Mesothelial cell of epicardium (in vitro differentiated cells): ENCODE data around the gene NEU2. TPM values are rescaled to one million over a fixed set of nuclear protein-coding genes. Genes with fewer than 3 reads are reported as not detected.

Source experiments
- DNase-seq, 2 experiments: peaks; one replicate each; pipeline ENCODE4 v3.0.0; 2021; ENCODE audit warnings: low spot score in 2 of 2; ENCODE audit not compliant: unreplicated experiment in 2 of 2
- H3K27ac Mint-ChIP-seq: 2 replicates; pipeline ENCODE4 v1.8.0; 2021; ENCODE audit warnings: mixed read lengths
- H3K27me3 Mint-ChIP-seq: 2 replicates; pipeline ENCODE4 v1.8.0; 2021; ENCODE audit warnings: low read depth, mixed read lengths
- H3K36me3 Mint-ChIP-seq: 2 replicates; pipeline ENCODE4 v1.8.0; 2021; ENCODE audit warnings: mixed read lengths
- H3K4me1 Mint-ChIP-seq: 2 replicates; pipeline ENCODE4 v1.8.0; 2021; ENCODE audit warnings: mixed read lengths
- H3K4me3 Mint-ChIP-seq: 2 replicates; pipeline ENCODE4 v1.8.0; 2021; ENCODE audit warnings: mild to moderate bottlenecking, moderate library complexity, mixed read lengths
- H3K9me3 Mint-ChIP-seq: 2 replicates; pipeline ENCODE4 v1.8.0; 2021; ENCODE audit warnings: mixed read lengths
- total RNA-seq: library from RNA; stranded (reverse); gene quantifications from 3 replicates; pipeline ENCODE4 v1.2.1, GENCODE V29; 2021
- TF ChIP-seq, protein P1 (sequence below): fragments of 200-600 bp; sonication (generic); IDR thresholded peaks from one replicate; pipeline ENCODE4 v1.5.0; 2021; ENCODE audit warnings: antibody characterized with exemption; ENCODE audit not compliant: unreplicated experiment

NEU2 gene
- total RNA-seq, 1 donor from 2014 or later = not detected

DNA sequence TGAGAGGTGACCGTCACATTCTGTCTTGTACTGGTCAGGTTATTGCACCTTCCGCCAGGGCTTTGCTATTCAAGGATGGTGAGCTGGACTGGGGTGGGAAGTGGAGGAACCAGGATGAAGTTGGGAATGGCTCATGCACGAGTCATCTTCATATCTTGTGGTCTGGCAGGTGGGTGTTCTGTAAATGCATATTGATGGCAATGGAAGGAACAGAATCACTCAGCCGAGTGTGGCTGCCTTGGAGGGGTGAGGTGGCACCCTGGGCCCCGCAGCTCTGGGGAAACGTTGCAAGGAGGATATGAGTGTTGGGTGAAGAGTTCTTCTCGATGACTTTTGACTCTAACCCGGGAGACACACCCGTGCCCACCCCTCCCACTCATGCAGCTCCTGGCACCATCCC is 1.2 kb downstream of the NEU2 start:
- H3K27ac Mint-ChIP-seq = no peak overlapping the region
- peaks cover 3% of the 10 kb centered on the region for H3K9me3 Mint-ChIP-seq
- H3K4me3 Mint-ChIP-seq = no peak overlapping the region
- TF ChIP-seq, protein P1, sequence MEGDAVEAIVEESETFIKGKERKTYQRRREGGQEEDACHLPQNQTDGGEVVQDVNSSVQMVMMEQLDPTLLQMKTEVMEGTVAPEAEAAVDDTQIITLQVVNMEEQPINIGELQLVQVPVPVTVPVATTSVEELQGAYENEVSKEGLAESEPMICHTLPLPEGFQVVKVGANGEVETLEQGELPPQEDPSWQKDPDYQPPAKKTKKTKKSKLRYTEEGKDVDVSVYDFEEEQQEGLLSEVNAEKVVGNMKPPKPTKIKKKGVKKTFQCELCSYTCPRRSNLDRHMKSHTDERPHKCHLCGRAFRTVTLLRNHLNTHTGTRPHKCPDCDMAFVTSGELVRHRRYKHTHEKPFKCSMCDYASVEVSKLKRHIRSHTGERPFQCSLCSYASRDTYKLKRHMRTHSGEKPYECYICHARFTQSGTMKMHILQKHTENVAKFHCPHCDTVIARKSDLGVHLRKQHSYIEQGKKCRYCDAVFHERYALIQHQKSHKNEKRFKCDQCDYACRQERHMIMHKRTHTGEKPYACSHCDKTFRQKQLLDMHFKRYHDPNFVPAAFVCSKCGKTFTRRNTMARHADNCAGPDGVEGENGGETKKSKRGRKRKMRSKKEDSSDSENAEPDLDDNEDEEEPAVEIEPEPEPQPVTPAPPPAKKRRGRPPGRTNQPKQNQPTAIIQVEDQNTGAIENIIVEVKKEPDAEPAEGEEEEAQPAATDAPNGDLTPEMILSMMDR = no peak
- peaks cover 5% of the 10 kb centered on the region for H3K4me1 Mint-ChIP-seq
- no peak for DNase-seq
- no peaks in the 10 kb centered on the region for H3K36me3 Mint-ChIP-seq
- no peaks in the 10 kb centered on the region for H3K27me3 Mint-ChIP-seq

DNA sequence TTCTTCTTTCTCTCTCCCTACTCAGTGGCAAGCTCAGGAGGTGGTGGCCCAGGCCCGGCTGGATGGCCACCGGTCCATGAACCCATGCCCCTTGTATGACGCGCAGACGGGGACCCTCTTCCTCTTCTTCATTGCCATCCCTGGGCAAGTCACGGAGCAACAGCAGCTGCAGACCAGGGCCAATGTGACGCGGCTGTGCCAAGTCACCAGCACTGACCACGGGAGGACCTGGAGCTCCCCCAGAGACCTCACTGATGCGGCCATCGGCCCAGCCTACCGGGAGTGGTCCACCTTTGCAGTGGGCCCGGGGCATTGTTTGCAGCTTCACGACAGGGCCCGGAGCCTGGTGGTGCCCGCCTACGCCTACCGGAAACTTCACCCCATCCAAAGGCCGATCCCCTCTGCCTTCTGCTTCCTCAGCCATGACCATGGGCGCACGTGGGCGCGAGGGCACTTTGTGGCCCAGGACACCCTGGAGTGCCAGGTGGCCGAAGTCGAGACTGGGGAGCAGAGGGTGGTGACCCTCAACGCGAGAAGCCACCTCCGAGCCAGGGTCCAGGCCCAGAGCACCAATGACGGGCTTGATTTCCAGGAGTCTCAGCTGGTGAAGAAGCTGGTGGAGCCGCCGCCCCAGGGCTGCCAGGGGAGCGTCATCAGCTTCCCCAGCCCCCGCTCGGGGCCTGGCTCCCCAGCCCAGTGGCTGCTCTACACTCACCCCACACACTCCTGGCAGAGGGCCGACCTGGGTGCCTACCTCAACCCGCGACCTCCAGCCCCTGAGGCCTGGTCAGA is 1.8 kb downstream of the NEU2 start:
- Mint-ChIP-seq H3K4me1 (peaks cover 5% of the 10 kb centered on the region), H3K9me3 (peaks cover 2% of the 10 kb centered on the region), H3K36me3 (no peaks in the 10 kb centered on the region), H3K4me3 (no peak overlapping the region), H3K27ac (no peak overlapping the region), H3K27me3 (no peaks in the 10 kb centered on the region)
- no peak for DNase-seq
- TF ChIP-seq, protein P1 = no peak

DNA sequence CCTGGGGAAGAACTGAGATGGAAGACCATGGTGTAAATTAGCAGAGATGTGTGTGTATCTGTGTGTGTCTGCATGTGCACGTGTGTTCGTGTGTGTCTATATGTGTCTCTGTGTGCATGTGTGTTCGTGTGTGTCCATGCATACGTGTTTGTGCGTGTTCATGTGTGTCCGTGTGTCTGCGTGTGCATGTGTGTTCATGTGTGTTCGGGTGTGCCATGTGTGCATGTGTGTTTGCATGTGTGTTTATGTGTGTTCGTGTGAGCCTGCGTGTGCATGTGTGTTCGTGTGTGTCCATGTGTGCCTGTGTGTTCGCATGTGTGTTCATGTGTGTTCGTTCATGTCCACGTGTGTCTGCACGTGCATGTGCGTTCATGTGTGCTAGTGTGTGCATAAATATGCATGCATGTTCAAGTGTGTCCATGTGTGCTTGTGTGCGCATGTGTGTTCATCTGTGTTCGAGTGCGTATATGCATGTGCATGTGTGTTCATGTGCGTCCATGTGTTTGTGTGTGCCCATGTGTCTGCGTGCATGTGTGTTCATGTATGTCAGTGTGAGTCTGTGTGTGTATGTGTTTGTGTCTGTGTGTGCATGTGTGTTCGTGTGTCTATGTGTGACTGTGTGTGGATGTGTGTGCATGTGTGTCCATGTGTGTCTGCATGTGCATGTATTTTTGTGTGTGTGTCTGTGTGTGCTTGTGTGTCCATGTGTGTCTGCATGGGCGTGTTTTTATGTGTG is 3.1 kb downstream of the NEU2 start:
- Mint-ChIP-seq H3K4me3 (no peak overlapping the region), H3K9me3 (no peaks in the 10 kb centered on the region), H3K27ac (no peak overlapping the region), H3K36me3 (no peaks in the 10 kb centered on the region), H3K27me3 (no peaks in the 10 kb centered on the region), H3K4me1 (peaks cover 5% of the 10 kb centered on the region)
- DNase-seq = no peak
- TF ChIP-seq, protein P1 = no peak

DNA sequence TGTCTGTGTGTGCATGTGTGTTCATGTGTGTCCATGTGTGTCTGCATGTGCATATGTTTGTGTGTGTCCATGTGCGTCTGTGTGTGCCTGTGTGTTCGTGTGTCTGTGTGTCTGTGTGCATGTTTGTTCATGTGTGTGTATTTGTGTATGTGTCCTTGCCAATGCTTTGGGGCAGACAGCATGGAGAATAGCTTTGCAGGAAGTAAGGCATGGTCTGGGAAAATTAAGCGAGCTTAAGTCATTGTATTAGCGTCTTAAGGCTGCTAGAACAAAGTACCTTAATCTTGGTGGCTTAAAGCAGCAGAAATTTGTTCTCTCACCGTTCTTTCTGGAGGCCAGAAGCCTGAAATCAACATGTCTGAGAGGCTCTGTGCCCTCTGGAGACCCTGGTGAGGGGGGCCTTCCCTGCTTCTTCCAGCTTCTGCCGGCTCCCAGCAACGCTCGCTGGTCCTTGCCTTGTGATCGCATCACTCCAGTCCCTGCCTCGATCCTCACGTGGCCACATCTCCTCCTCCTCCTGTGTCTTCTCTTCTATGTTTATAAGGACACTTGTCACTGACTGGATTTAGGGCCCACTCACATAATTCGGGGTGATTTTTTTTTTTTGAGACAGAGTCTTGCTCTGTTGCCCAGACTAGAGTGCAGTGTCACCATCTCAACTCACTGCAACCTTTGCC is 3.8 kb downstream of the NEU2 start:
- H3K27ac Mint-ChIP-seq = no peak overlapping the region
- H3K4me3 Mint-ChIP-seq = no peak overlapping the region
- H3K27me3 Mint-ChIP-seq = no peaks in the 10 kb centered on the region

DNA sequence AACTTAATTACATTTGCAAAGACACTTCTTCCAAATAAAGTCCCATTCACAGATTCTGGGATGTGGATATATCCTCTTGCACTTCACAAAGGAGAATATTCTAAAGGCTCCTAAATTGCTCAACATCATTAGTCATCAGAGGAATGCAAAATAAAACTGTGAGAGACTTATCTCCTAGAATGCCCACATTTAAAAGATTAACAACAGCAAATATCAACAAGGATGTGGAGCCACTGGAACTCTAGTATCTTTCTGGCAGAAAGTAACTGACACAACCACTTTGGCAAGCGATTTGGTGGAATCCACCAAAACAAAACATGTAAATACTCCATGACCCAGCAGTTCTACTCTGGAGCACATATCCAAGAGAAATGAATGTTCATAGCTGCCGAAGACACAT is 4.6 kb downstream of the NEU2 start:
- Mint-ChIP-seq H3K4me1 (peaks cover under 1% of the 10 kb centered on the region), H3K27ac (no peak overlapping the region), H3K9me3 (no peaks in the 10 kb centered on the region), H3K4me3 (no peak overlapping the region), H3K36me3 (no peaks in the 10 kb centered on the region), H3K27me3 (peaks cover 5% of the 10 kb centered on the region)
- DNase-seq = no peak
- TF ChIP-seq, protein P1 = no peak

More for the DNA sequence above, 3.8 kb downstream of the NEU2 start:
- peaks cover 5% of the 10 kb centered on the region for H3K4me1 Mint-ChIP-seq
- H3K36me3 Mint-ChIP-seq = no peaks in the 10 kb centered on the region
- TF ChIP-seq, protein P1 = no peak
- no peaks in the 10 kb centered on the region for H3K9me3 Mint-ChIP-seq
- no peak for DNase-seq
